ENCODE measurements around the gene CCNY.

The CCNY gene

DNA sequence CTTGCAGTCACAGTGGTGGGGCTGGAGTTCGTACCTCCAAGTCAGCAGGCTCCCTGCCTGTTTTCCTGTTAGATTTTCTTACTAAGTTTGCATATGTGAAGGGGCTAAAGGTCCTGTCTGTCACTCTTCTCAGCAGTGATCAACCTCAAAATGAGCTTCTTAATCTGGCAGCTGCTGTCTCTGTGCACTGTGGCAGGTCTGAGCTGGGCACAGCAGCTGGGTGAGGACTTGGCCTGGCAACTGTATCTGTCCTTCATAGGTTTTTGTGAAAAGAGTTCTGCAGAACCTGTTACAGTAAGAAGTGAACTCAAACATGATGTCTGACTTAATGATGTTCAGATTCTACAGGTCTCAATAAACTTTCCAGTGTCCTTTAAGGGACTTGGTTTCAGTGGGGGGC, 237.5 kb downstream of the CCNY start:
- in situ Hi-C loops (cut with HindIII; ENCODE audit: low sequenced_read_pairs), result no loop called here

DNA sequence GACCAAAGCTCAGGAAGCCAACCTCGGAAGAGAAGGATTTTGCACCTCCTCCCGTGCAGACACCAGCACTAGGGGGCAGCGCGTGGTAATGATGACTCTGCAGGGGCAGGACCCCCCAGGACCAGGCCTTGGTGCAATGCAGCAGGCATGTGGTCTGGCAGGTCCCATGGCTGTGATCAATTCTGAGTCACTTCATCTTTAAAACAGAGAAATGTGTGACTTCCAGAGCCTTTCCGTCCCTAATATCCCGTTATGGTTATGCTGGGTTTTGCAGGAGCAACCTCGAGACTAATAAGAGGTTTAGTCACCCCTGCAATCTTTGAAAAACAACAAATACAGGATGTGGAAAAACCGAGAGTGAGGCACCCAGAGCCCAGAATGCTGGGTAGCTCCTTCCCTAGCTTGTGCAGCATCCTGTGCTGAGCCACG, 238.6 kb downstream of the CCNY start:
- in situ Hi-C loops (cut with HindIII; ENCODE audit: low sequenced_read_pairs), result no loop called here

DNA sequence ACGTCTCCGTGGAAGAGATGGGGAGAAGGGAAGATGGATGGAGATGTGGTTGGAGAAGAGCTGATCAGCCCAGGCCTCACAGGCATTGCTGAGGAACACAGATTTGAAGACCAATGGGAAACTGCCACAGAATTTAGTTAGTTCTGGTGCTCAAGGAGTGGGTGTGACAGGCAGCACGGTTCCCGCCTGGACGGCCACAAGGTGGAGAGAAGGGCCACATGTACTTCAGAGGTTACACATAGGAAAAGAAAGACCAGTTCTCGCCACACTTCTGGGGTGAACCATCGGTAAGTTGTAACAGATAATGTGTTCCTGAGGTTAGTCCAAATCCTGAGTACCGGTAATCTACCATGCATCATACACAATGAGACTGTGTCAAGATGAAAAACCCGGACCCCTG, 239.3 kb downstream of the CCNY start:
- in situ Hi-C loops (cut with HindIII; ENCODE audit: low sequenced_read_pairs), result no loop called here

GRCh38 chr10:35576730-35577129, 240.4 kb downstream of the CCNY start:
- in situ Hi-C loops (cut with HindIII; ENCODE audit: low sequenced_read_pairs), result no loop called here

- in situ Hi-C loops (cut with HindIII; ENCODE audit: low sequenced_read_pairs), result no loop called here
These were observed 241.8 kb downstream of the CCNY start for GRCh38 chr10:35577926-35578617.

DNA sequence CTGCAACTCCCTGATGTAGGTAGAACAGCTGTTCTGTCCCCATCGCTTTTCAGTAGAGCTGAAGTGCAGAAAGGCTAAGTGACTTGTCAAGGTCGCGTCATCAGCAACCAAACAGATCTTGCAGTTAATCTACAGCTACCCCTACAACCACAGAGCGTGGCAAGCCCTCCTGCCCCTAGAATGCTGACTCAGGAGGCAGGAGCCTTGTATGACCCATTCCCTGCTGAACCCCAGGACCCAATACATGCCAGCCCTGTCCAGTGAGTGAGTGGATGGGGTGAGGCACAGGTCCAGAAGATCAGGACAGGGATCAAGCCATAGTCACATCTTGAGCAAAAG, 242.3 kb downstream of the CCNY start:
- in situ Hi-C loops (cut with HindIII; ENCODE audit: low sequenced_read_pairs), result no loop called here

DNA sequence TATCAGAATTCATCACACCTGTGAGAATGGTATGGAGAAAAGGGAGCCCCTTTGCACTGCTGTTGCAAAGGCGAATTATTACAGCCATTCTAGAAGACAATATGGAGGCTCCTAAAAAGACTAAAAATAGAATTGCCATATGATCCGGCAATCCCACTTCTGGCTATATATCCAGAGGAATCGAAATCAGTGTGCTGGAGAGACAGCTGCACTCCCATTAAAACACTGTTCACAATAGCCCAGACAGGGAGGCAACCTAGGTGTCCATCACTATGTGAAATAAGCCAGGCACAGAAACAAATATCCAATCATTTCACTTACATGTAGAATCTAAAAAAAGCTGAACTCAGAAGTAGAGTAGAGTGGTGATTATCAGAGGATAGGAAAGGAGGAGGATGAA, 242.8 kb downstream of the CCNY start:
- in situ Hi-C loops (cut with HindIII; ENCODE audit: low sequenced_read_pairs), result no loop called here

- in situ Hi-C loops (cut with HindIII; ENCODE audit: low sequenced_read_pairs), result loop anchor here (5.0 kb wide), 1 partner anchor 57 kb away; no protein-coding TSS in a partner anchor
These were observed 243.6 kb downstream of the CCNY start for GRCh38 chr10:35579726-35580422.

GRCh38 chr10:35580423-35580770, 244.1 kb downstream of the CCNY start:
- in situ Hi-C loops (cut with HindIII; ENCODE audit: low sequenced_read_pairs), result loop anchor here (5.0 kb wide), 1 partner anchor 57 kb away; no protein-coding TSS in a partner anchor

GRCh38 chr10:35581655-35582054, 245.3 kb downstream of the CCNY start:
- in situ Hi-C loops (cut with HindIII; ENCODE audit: low sequenced_read_pairs), result loop anchor here (5.0 kb wide), 1 partner anchor 56 kb away; no protein-coding TSS in a partner anchor

GRCh38 chr10:35584946-35585345, 248.6 kb downstream of the CCNY start:
- in situ Hi-C loops (cut with HindIII; ENCODE audit: low sequenced_read_pairs), result loop anchor here (5.0 kb wide), 1 partner anchor 52 kb away; no protein-coding TSS in a partner anchor

DNA sequence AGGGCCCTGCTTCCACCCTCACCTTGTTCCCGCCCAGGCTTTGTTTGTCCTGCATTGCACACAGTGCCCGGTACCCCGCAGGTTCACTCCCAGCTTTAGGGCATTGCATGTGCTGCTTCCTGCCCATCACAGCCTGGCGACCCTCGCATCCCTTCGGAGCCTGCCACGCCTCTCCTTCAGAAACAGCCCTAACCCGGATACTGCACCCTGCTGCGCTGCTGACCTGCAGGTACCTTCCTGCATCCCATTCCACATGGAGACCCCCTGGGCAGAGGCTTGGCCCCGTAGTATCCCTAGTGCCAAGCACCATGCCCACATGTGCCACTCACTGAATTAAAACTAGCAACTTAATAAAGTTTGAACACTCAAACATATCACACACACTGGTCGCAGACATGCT, 249.0 kb downstream of the CCNY start:
- in situ Hi-C loops (cut with HindIII; ENCODE audit: low sequenced_read_pairs), result no loop called here

DNA sequence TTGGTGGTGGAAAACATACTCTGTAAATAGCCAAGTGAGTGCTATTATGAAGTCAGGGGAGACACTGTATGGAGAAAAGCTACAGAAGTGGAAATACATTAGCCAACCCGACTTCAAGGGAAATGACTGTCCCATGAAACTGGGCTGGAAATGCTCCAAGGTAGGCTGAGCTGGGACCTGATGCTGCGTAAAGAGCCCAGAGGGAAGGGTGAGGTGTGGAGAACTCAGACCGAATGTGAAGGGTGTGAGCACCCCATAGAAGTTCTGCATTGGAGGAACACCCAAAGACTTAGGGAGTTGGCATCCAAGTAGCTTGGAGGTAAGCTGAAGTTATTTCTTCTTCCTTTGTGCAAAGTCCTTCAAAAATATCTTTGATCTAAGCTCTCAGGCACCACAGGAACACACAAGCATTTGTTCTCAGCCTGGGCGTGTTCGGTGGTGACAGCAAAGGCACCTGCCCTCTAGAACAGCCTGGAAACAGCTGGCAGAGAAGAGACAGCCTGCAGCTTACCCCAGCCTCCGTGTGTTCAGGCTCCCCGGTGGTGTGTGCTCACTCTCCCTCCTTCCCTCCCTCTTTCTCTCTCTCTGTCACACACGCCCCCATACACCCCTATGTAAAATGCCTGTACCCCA, 249.7 kb downstream of the CCNY start:
- in situ Hi-C loops (cut with HindIII; ENCODE audit: low sequenced_read_pairs), result no loop called here

- in situ Hi-C loops (cut with HindIII; ENCODE audit: low sequenced_read_pairs), result no loop called here
These were observed 252.5 kb downstream of the CCNY start for GRCh38 chr10:35588836-35589235.

GRCh38 chr10:35592441-35592840, 256.1 kb downstream of the CCNY start:
- in situ Hi-C loops (cut with HindIII; ENCODE audit: low sequenced_read_pairs), result loop anchor here (5.0 kb wide), 1 partner anchor 80 kb away; no protein-coding TSS in a partner anchor

DNA sequence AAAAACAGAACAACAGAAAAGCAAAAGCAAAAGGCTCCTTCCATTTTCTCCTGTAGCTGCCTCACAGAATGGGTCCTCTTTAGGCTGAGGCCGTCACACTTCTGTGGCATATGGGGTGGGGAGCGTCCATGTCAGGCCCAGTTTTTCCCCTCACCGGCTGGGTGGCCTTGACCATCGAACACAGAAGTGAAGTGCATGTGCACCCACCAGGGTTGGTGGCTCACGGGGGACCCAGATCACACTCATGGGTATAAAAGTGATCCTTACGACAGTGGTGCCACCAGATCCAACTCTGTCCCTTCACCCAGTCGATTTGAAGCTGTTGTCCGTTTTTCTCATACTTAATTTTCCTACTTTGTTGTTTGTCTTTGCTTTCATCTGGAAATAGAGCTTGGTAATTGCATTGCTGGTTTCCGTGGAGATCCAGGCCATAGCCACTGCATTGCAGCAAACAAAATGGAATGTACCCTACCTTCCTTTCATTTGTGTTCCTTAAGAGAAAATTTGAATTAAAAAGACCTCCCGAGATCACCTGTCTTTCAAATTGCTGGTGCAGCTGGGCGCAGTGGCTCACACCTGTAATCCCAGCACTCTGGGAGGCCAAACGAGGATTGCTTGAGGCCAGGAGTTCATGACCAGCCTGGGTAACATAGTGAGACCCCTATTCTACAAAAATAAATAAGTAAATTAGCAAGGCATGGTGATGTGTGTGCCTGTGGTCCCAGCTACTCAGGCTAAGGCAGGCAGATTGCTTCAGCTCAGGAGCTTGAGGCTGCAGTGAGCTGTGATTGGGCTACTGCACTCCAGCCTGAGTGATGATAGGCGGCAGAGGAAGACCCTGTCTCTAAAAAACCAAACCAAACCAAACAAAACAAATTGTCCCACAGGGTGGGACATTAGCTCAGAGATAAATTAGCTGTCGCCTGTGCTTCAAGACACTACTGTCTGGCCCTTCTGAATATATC, 258.1 kb downstream of the CCNY start:
- in situ Hi-C loops (cut with HindIII; ENCODE audit: low sequenced_read_pairs), result loop anchor here (5.0 kb wide), 1 partner anchor 82 kb away; no protein-coding TSS in a partner anchor

GRCh38 chr10:35595106-35595505, 258.8 kb downstream of the CCNY start:
- in situ Hi-C loops (cut with HindIII; ENCODE audit: low sequenced_read_pairs), result no loop called here

DNA sequence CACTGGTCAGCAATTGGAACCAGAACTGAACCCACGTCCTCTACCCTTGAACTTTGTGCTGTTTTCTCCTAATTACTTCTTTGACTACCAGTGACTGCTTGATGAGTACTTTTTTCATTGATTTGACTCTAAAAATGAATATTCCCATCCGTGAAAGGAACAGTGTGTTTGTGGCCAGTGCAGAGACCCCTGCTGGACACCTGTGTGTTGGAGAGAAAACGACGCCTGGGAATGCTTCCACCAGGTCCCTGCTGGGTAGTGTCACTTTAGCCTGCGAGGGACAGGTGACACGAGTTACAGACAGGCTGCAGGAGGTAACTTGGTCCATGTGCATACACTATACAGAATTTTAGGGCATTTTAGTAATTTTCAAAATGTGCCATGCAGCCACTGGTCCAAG, 262.1 kb downstream of the CCNY start:
- in situ Hi-C loops (cut with HindIII; ENCODE audit: low sequenced_read_pairs), result no loop called here

- in situ Hi-C loops (cut with HindIII; ENCODE audit: low sequenced_read_pairs), result no loop called here
These were observed 263.9 kb downstream of the CCNY start for GRCh38 chr10:35600193-35600592.

DNA sequence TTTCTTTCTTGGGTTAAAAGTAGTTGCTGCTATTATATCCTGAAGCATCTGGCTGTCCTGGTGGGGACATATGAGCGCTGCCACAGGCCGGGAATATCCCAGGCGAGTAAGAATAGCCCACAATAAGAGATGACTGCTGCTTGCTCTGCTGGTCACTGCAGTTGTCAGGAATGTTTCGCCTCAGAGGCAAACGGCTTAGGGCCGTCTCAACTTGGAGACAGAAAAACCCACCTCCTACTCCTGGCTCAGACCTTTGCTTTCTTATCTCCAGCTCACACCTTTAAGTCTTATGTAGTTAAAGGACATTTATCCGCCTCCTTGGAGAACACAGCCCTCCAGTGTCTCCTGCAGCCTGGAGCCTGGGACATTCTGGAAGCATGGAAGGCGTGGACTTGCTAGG, 268.9 kb downstream of the CCNY start, which contains the start of gene GJD4:
GJD4 (plus strand) TSS at position 151 of the 400 bp plus-strand sequence; CDS start at position 378, 227 bp downstream.
- in situ Hi-C loops (cut with HindIII; ENCODE audit: low sequenced_read_pairs), result no loop called here

DNA sequence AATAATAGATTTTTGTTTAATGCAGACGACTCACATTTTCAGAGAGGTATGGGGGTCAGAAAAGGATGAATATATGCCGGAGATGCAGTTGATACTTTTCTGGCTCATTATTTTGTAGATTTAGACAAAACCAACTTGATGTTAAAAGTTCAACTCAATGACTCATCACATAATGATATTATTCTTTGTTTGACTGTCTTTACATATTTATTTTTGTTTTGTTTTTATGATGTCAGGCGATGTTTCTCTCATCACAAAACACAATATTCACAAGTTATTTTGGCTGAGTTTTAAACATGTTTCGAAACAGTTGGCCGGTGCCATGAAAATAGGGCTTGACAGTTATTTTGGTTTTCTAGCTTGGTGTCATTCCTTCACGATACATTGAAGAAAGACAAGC, 270.1 kb downstream of the CCNY start:
- in situ Hi-C loops (cut with HindIII; ENCODE audit: low sequenced_read_pairs), result no loop called here
